ENCODE results near the gene LOXL4. TPM values are rescaled to one million over a fixed set of nuclear protein-coding genes. Genes with fewer than 3 reads are reported as not detected.

The LOXL4 gene
- polyA plus RNA-seq, 4 donors = 0.27 to 4.2 (median 0.72) TPM; not detected in 1

GRCh38 chr10:98205351-98205750 is 62.6 kb downstream of the LOXL4 start:
- Histone ChIP-seq H3K4me1 (ENCODE audit: control insufficient read depth in 3 of 3, insufficient read depth in 2 of 3, low read depth in 1 of 3, low read length in 2 of 3) (no peaks in the 10 kb centered on the region), H3K27me3 (ENCODE audit: control insufficient read depth in 3 of 3, insufficient read depth in 3 of 3, low read length in 3 of 3) (no peaks in the 10 kb centered on the region), H3K4me3 (ENCODE audit: low read depth in 1 of 3, low read length in 3 of 3) (no peak overlapping the region), H3K9me3 (ENCODE audit: control insufficient read depth in 2 of 2, insufficient read depth in 1 of 2, low read depth in 1 of 2, low read length in 1 of 2) (no peaks in the 10 kb centered on the region), H3K36me3 (ENCODE audit: control insufficient read depth in 3 of 3, insufficient read depth in 2 of 3, low read depth in 1 of 3, low read length in 3 of 3) (peaks cover 0 to 6% (median 4%) of the 10 kb centered on the region in 3 donors), H3K27ac (ENCODE audit: low read depth in 1 of 3, low read length in 2 of 3) (no peak overlapping the region)
- no peak for FAIRE-seq
- DNase-seq = no peak
- 92 to 95% (median 93%) methylated on average over 2 of the region's 2 CpGs for WGBS, 3 donors

- Histone ChIP-seq H3K9me3 (ENCODE audit: control insufficient read depth in 2 of 2, insufficient read depth in 1 of 2, low read depth in 1 of 2, low read length in 1 of 2) (no peaks in the 10 kb centered on the region), H3K4me3 (ENCODE audit: low read depth in 1 of 3, low read length in 3 of 3) (no peak overlapping the region), H3K36me3 (ENCODE audit: control insufficient read depth in 3 of 3, insufficient read depth in 2 of 3, low read depth in 1 of 3, low read length in 3 of 3) (peaks cover 0 to 3% (median 0%) of the 10 kb centered on the region in 3 donors), H3K27ac (ENCODE audit: low read depth in 1 of 3, low read length in 2 of 3) (no peak overlapping the region), H3K4me1 (ENCODE audit: control insufficient read depth in 3 of 3, insufficient read depth in 2 of 3, low read depth in 1 of 3, low read length in 2 of 3) (no peaks in the 10 kb centered on the region), H3K27me3 (ENCODE audit: control insufficient read depth in 3 of 3, insufficient read depth in 3 of 3, low read length in 3 of 3) (no peaks in the 10 kb centered on the region)
- DNase-seq (no peak), FAIRE-seq (no peak)
- WGBS, 3 donors = 87 to 98% (median 92%) methylated on average over 8 of the region's 8 CpGs
Measured at GRCh38 chr10:98202378-98202777, 65.6 kb downstream of the LOXL4 start.

GRCh38 chr10:98201760-98202159 is 66.2 kb downstream of the LOXL4 start:
- no peak for DNase-seq
- Histone ChIP-seq H3K27ac (ENCODE audit: low read depth in 1 of 3, low read length in 2 of 3) (no peak overlapping the region), H3K4me1 (ENCODE audit: control insufficient read depth in 3 of 3, insufficient read depth in 2 of 3, low read depth in 1 of 3, low read length in 2 of 3) (no peaks in the 10 kb centered on the region), H3K36me3 (ENCODE audit: control insufficient read depth in 3 of 3, insufficient read depth in 2 of 3, low read depth in 1 of 3, low read length in 3 of 3) (peaks cover 0 to 3% (median 0%) of the 10 kb centered on the region in 3 donors), H3K4me3 (ENCODE audit: low read depth in 1 of 3, low read length in 3 of 3) (no peak overlapping the region), H3K9me3 (ENCODE audit: control insufficient read depth in 2 of 2, insufficient read depth in 1 of 2, low read depth in 1 of 2, low read length in 1 of 2) (no peaks in the 10 kb centered on the region), H3K27me3 (ENCODE audit: control insufficient read depth in 3 of 3, insufficient read depth in 3 of 3, low read length in 3 of 3) (no peaks in the 10 kb centered on the region)
- WGBS, 3 donors = 91 to 96% (median 96%) methylated on average over 5 of the region's 5 CpGs
- no peak for FAIRE-seq

Other genes starting within 250 kb of the LOXL4 start
- 1 to 10 TPM in 1 of 4 donors, under 1 TPM in 1, not detected in 2; 0.75 to 2.3 TPM for gene CRTAC1, start 237.6 kb downstream of the LOXL4 start, polyA plus RNA-seq
- gene R3HCC1L, start 133.5 kb downstream of the LOXL4 start, polyA plus RNA-seq = 10 to 100 TPM in 3 of 4 donors, 1 to 10 TPM in 1; 9.2 to 22.8 (median 12.5) TPM
- gene PYROXD2, start 147.0 kb upstream of the LOXL4 start, polyA plus RNA-seq = 10 to 100 TPM in 1 of 4 donors, 1 to 10 TPM in 3; 2.7 to 12.2 (median 5.9) TPM
- gene HPS1, start 178.7 kb upstream of the LOXL4 start, polyA plus RNA-seq = 10 to 100 TPM; 47.5 to 89.3 (median 79.9) TPM

All from small intestine (tissue), 7 donors.